Activated CD4-positive, alpha-beta T cell treated with anti-CD3 and anti-CD28 coated beads, Interleukin-2, amount 10 ng/mL, durations not matched to agents 24 days and 14 days (primary cell): ENCODE results near the gene ATP13A3. TPM values are rescaled to one million over a fixed set of nuclear protein-coding genes. Genes with fewer than 3 reads are reported as not detected.

Experiments
- total RNA-seq: library from RNA; stranded (reverse); gene quantifications from 2 replicates; pipeline ENCODE4 v1.2.3, GENCODE V29; 2022

ATP13A3 gene
- total RNA-seq, 1 donor from 2014 or later, result 181 TPM

Other genes with a start within 250 kb of the ATP13A3 start
- gene CPN2, start 135.7 kb downstream of the ATP13A3 start, total RNA-seq, result not detected in 2 replicates
- not detected in 2 replicates for gene LRRC15, start 117.3 kb downstream of the ATP13A3 start, total RNA-seq
- gene GP5, start 87.7 kb downstream of the ATP13A3 start, total RNA-seq, result 0.12 and 0.26 TPM in 2 replicates
- gene TMEM44, start 146.4 kb upstream of the ATP13A3 start, total RNA-seq, result 2.4 and 2.8 TPM in 2 replicates
- 59.0 and 60.2 TPM in 2 replicates for gene LSG1, start 185.2 kb upstream of the ATP13A3 start, total RNA-seq
- 7.0 TPM in 2 replicates for gene FAM43A, start 198.9 kb upstream of the ATP13A3 start, total RNA-seq